Activated naive CD4-positive, alpha-beta T cell treated with anti-CD3 and anti-CD28 coated beads, Interleukin-2, amount 10 ng/mL, durations not matched to agents 7 days and 5 days (primary cell): ENCODE data around the gene ID3.
"Not testable (repeated sequence)": the region's sequence is repeated elsewhere in the genome, so short reads cannot be mapped to it uniquely, and the experiment has no call there.

Experiments used
- CTCF ChIA-PET: fragments of 350-600 bp; sonication (Branson Sonifier 250); formaldehyde crosslinking; loops from one replicate; lab custom pipeline; 2021; ENCODE audit warnings: antibody characterized with exemption; lab: Charles Lee
- DNase-seq: peaks from one replicate; pipeline ENCODE4 v3.0.0-alpha.2; 2020
- H3K27ac Mint-ChIP-seq: one replicate; pipeline ENCODE4 v1.8.0; 2021; ENCODE audit warnings: mild to moderate bottlenecking, moderate library complexity, mixed read lengths
- H3K27me3 Mint-ChIP-seq: one replicate; pipeline ENCODE4 v1.8.0; 2021; ENCODE audit warnings: mild to moderate bottlenecking, mixed read lengths
- H3K36me3 Mint-ChIP-seq: one replicate; pipeline ENCODE4 v1.8.0; 2021; ENCODE audit warnings: mixed read lengths
- H3K4me1 Mint-ChIP-seq: one replicate; pipeline ENCODE4 v1.8.0; 2021; ENCODE audit warnings: mixed read lengths
- H3K4me3 Mint-ChIP-seq: one replicate; pipeline ENCODE4 v1.8.0; 2021; ENCODE audit warnings: mild to moderate bottlenecking, moderate library complexity, mixed read lengths
- H3K9me3 Mint-ChIP-seq: one replicate; pipeline ENCODE4 v1.8.0; 2021; ENCODE audit warnings: mixed read lengths

Gene ID3

GRCh38 chr1:23543707-23544443 is 15.4 kb downstream of the ID3 start:
- H3K9me3 Mint-ChIP-seq, result no peaks in the 10 kb centered on the region
- CTCF ChIA-PET, result interaction anchor here (1.5 to 22.3 kb wide), 9 partner anchors 10 to 121 kb away, joined by 3 to 715 read pairs (median 14); partner anchors contain the start of gene E2F2
- no peak for DNase-seq
- no peak overlapping the region for H3K27ac Mint-ChIP-seq
- no peaks in the 10 kb centered on the region for H3K36me3 Mint-ChIP-seq
- H3K4me3 Mint-ChIP-seq, result no peak overlapping the region
- H3K4me1 Mint-ChIP-seq, result peaks cover 21% of the 10 kb centered on the region
- H3K27me3 Mint-ChIP-seq, result peaks cover 19% of the 10 kb centered on the region

- not testable (repeated sequence) for H3K9me3 Mint-ChIP-seq, DNase-seq, H3K27ac Mint-ChIP-seq, H3K4me3 Mint-ChIP-seq, H3K36me3 Mint-ChIP-seq
- Mint-ChIP-seq H3K27me3 (peaks cover 19% of the 10 kb centered on the region), H3K4me1 (peaks cover 18% of the 10 kb centered on the region)
- CTCF ChIA-PET, result interaction anchor here (10.2 to 22.3 kb wide), 2 partner anchors 46 to 91 kb away, joined by 220 to 715 read pairs; no protein-coding TSS in a partner anchor
Measured at GRCh38 chr1:23542940-23543339, 16.4 kb downstream of the ID3 start.

GRCh38 chr1:23539698-23540266 is 19.5 kb downstream of the ID3 start:
- H3K27ac Mint-ChIP-seq, result peak overlapping the region; percentile 63

GRCh38 chr1:23537296-23537973 is 21.9 kb downstream of the ID3 start:
- CTCF ChIA-PET, result interaction anchor here (0.7 to 10.2 kb wide), 3 partner anchors 13 to 40 kb away, joined by 3 to 220 read pairs (median 3); no protein-coding TSS in a partner anchor
- DNase-seq, result no peak
- H3K27ac Mint-ChIP-seq, result no peak overlapping the region

More at GRCh38 chr1:23539698-23540266, 19.5 kb downstream of the ID3 start:
- no peaks in the 10 kb centered on the region for H3K9me3 Mint-ChIP-seq
- peaks cover 4% of the 10 kb centered on the region for H3K27me3 Mint-ChIP-seq
- peak; percentile 96 for DNase-seq
- CTCF ChIA-PET, result interaction anchor here (0.6 to 22.3 kb wide), 22 partner anchors 8 to 442 kb away, joined by 3 to 715 read pairs (median 4); partner anchors contain the start of genes E2F2 and TCEA3
- peaks cover 28% of the 10 kb centered on the region for H3K4me1 Mint-ChIP-seq
- H3K4me3 Mint-ChIP-seq, result no peak overlapping the region
- H3K36me3 Mint-ChIP-seq, result no peaks in the 10 kb centered on the region

DNA sequence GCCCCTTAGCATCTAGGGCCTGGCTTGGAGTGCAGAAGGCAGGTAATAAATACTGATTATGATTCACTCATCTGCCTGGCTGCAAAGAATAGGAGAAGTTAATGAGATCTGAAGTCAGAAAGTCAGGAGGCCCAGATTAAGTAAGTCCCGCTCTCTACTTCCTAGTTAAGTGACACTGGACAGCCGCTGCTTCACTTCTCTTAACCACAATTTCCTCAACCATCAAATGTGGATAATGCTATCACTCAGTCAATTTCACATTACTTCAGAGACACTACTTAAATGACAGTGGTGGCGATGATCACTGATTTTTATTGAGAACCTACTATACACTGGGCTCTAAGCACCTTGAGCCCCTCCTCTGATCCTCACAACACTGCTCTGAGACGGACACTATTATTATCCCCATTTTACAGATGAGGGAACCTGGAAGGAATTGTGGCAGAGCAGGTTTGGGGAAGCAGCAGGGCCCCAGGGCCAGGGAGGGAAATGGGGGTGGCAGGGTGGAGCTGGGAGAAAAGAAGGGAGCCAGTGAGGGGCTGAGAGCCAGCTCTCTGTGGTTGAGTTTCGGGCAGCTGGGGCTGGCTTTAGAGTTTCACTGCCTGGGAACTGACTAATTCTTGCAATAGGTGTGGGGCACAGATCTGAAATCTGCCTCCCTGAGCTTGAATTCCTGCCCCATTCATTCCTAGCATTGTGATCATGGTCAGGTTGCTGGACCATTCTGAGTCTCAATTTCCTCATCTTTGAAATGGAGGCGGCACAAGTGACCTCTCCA is 25.9 kb downstream of the ID3 start:
- no peak for DNase-seq
- no peak overlapping the region for H3K4me3 Mint-ChIP-seq
- H3K27ac Mint-ChIP-seq, result no peak overlapping the region
- peaks cover 14% of the 10 kb centered on the region for H3K36me3 Mint-ChIP-seq
- H3K9me3 Mint-ChIP-seq, result no peaks in the 10 kb centered on the region
- no peaks in the 10 kb centered on the region for H3K27me3 Mint-ChIP-seq
- peaks cover 58% of the 10 kb centered on the region for H3K4me1 Mint-ChIP-seq
- CTCF ChIA-PET, result interaction anchor here (1.1 to 10.2 kb wide), 7 partner anchors 11 to 172 kb away, joined by 3 to 220 read pairs (median 4); no protein-coding TSS in a partner anchor

More at GRCh38 chr1:23537296-23537973, 21.9 kb downstream of the ID3 start:
- Mint-ChIP-seq H3K9me3 (no peaks in the 10 kb centered on the region), H3K27me3 (peaks cover 4% of the 10 kb centered on the region), H3K36me3 (no peaks in the 10 kb centered on the region), H3K4me3 (no peak overlapping the region), H3K4me1 (peaks cover 44% of the 10 kb centered on the region)

DNA sequence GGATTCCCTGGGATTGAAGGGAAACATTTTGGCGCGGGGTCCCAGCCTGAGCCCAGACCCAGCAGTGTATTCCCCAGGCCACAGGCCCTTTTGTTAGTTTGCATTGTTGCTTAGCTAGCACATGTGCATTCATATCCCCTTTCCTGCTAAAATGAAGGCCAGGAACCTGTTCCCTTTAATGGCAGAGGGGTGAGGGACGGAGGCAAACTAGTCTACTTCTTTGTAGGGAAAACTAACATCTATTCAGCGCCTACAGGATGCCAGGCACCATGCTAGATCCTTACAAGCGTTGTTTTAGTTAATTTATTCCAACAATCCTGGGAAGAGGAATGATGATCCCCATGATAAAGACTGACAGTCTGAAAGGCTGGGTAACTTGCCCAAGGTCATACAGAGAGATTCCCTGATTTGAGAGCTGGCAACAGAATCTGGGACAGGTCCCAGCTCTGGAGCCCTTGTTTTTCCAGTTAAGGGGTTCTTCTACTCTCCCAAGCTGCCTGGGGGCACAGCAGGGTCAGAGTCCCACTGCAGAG is 27.7 kb downstream of the ID3 start:
- Mint-ChIP-seq H3K9me3 (no peaks in the 10 kb centered on the region), H3K36me3 (peaks cover 26% of the 10 kb centered on the region), H3K4me3 (peak overlapping the region; percentile 94), H3K4me1 (peaks cover 69% of the 10 kb centered on the region), H3K27me3 (no peaks in the 10 kb centered on the region), H3K27ac (peak overlapping the region; percentile 94)
- DNase-seq, result no peak
- CTCF ChIA-PET, result interaction anchor here (0.9 to 10.9 kb wide), 8 partner anchors 8 to 170 kb away, joined by 3 to 137 read pairs (median 4); no protein-coding TSS in a partner anchor

GRCh38 chr1:23530747-23531561 is 28.3 kb downstream of the ID3 start, which contains the start of gene E2F2:
Gene E2F2, minus strand, starts transcription at chr1:23531233. Its CDS starts 440 bp downstream, at chr1:23530793.
- Mint-ChIP-seq H3K9me3 (no peaks in the 10 kb centered on the region), H3K4me1 (peaks cover 76% of the 10 kb centered on the region), H3K27me3 (no peaks in the 10 kb centered on the region), H3K4me3 (peak within 1 kb of the TSS; percentile 95), H3K27ac (peak within 1 kb of the TSS; percentile 96), H3K36me3 (peaks cover 33% of the 10 kb centered on the region)
- CTCF ChIA-PET, result interaction anchor here (1.0 to 10.9 kb wide), 7 partner anchors 9 to 106 kb away, joined by 3 to 137 read pairs (median 4); no protein-coding TSS in a partner anchor
- peak; percentile 89 for DNase-seq

DNA sequence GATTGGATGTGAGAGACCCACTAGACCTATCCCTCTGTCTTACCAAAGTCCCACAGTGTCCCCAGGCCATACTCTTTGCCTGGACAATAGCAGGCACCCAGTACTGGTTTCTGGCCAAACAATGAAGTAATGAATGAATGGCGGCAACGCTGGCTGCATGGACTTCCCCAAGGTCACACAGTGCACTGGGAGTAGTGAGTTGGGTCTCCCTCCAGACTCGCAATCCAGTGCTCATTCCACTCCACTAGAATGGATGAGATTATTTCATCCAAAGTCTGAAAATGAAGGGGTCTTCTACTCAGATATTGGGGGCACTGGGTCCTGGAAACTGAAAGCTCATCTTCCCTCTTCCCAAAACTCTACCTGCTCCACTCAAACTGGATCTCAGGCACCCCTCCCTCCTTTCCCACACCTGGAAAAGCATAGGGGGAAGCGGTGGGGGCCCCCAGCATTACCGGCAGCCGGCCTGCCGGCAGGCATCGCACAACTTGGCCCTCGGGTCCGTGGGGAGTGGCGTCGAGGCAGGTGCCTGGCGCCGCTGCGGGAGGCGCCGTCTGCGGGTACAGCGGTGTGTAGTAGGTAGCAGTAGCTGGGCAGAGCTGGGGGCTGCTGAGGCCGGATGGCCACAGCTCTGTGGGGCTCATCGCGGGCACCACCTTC is 29.1 kb downstream of the ID3 start:
- H3K9me3 Mint-ChIP-seq, result no peaks in the 10 kb centered on the region
- peak overlapping the region; percentile 95 for H3K4me3 Mint-ChIP-seq
- H3K27me3 Mint-ChIP-seq, result no peaks in the 10 kb centered on the region
- peak; percentile 52 for DNase-seq
- peaks cover 80% of the 10 kb centered on the region for H3K4me1 Mint-ChIP-seq
- CTCF ChIA-PET, result interaction anchor here (1.1 to 10.9 kb wide), 6 partner anchors 10 to 107 kb away, joined by 4 to 137 read pairs (median 4); no protein-coding TSS in a partner anchor
- peak overlapping the region; percentile 96 for H3K27ac Mint-ChIP-seq
- peaks cover 37% of the 10 kb centered on the region for H3K36me3 Mint-ChIP-seq

DNA sequence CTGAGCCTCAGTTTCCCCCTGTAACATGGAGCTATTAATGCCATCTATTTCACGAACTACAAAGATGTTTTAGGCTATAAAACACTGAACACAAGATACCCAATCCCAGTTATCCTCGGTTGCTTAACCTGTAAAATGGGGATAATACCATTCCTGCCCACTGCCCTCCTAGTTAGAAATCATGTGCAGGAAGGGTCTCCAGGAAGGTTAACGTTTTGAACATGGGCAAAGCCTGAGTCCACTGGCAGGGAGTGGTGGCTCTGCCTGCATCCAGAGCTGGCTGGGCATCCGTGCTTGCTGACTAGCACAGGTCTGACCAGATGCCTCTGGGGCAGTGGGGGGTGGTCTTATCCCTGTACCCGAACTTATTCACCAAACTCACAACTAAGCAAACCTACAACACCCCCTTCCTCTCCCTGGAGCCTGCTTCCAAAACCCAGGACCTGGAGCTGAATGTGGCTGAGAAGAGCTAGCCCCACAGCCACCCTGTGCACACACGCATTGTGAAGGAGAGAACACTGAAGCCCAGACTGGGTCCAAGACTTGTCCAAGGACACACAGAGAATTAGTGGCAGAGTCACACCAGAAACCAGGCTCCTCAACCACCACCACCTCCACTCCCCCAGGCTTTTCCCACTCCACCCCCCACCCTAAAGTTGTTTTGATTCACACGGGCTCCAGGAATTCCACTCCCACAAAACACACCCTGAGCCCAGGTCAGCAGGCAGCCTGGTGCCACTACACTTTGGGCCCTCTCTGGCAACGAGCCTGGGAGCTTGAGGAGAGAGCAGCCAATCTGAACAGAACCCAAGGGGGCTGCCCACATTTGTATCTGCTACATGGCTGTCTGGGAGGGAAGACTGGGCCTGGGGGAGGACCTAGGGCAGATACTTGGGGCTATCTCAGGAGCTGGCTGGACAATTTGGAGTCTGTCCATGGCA is 29.9 kb downstream of the ID3 start:
- peaks cover 82% of the 10 kb centered on the region for H3K4me1 Mint-ChIP-seq
- DNase-seq, result peak; percentile 26
- peaks cover 37% of the 10 kb centered on the region for H3K36me3 Mint-ChIP-seq
- CTCF ChIA-PET, result interaction anchor here (1.3 to 10.9 kb wide), 8 partner anchors 11 to 108 kb away, joined by 3 to 137 read pairs (median 5); no protein-coding TSS in a partner anchor
- peak overlapping the region; percentile 96 for H3K27ac Mint-ChIP-seq
- H3K4me3 Mint-ChIP-seq, result peak overlapping the region; percentile 95
- H3K9me3 Mint-ChIP-seq, result no peaks in the 10 kb centered on the region
- H3K27me3 Mint-ChIP-seq, result no peaks in the 10 kb centered on the region

DNA sequence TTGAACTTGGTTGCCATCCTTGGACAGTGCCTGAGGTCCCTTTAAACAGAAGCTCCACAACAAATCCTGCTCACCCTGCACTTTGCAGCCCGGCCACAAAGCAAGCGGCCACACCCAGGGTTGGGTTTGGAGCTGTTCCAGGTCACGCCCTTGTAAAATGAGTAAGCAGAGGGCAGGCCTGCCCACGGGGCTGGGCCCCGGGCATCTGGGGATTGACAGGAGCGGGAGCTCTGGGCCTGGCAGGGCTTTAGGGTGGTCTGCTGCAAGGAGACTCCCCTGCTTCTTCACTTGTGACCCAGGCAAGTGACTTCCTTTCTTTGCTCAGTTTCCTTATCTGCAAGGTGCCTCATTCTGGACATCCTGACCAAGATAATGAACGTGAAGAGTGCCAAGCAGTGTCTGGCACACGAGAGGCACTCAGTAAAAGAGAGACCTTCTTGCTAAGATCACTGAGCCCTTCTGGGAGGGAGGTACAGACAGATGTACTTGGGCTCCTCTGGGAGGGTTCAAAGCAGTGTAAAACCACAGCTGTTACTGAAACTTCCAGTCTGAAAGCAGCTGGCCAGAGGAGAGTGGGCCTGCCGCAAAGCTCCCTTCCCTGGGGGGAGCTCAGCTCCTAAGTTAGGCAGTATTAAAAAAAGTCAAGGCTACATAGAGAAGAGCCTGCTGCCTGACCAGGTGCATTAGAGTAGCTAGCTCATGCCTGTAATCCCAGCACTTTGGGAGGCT is 30.9 kb downstream of the ID3 start:
- no peaks in the 10 kb centered on the region for H3K9me3 Mint-ChIP-seq
- CTCF ChIA-PET, result interaction anchor here (0.7 to 10.9 kb wide), 13 partner anchors 11 to 109 kb away, joined by 3 to 137 read pairs (median 4); no protein-coding TSS in a partner anchor
- peak overlapping the region; percentile 95 for H3K4me3 Mint-ChIP-seq
- peaks cover 85% of the 10 kb centered on the region for H3K4me1 Mint-ChIP-seq
- peak overlapping the region; percentile 96 for H3K27ac Mint-ChIP-seq
- DNase-seq, result peak; percentile 90
- no peaks in the 10 kb centered on the region for H3K27me3 Mint-ChIP-seq
- H3K36me3 Mint-ChIP-seq, result peaks cover 42% of the 10 kb centered on the region
